Mesendoderm (in vitro differentiated cells): ENCODE measurements around the gene CLDND1.

Experiments used
- DNase-seq: peaks from one replicate; pipeline ENCODE4 v3.0.0; 2013
- H2AK5ac ChIP-seq: 2 replicates; pipeline ENCODE4 v1.6.1; 2013; ENCODE audit warnings: low read length, inconsistent platforms
- H2BK120ac ChIP-seq: 2 replicates; pipeline ENCODE4 v1.6.1; 2013; ENCODE audit warnings: low read depth, mild to moderate bottlenecking, low read length, moderate library complexity, mixed read lengths
- H2BK15ac ChIP-seq: replicated peaks from 2 replicates; pipeline ENCODE4 v1.6.1; 2013; ENCODE audit warnings: low read depth, mild to moderate bottlenecking, moderate library complexity
- H2BK5ac ChIP-seq: 2 replicates; pipeline ENCODE4 v1.6.1; 2013; ENCODE audit warnings: low read length, inconsistent platforms
- H3K18ac ChIP-seq: 2 replicates; pipeline ENCODE4 v1.6.1; 2013; ENCODE audit warnings: mild to moderate bottlenecking, low read length, mixed read lengths
- H3K23ac ChIP-seq: one replicate; pipeline ENCODE4 v1.6.1; 2013; ENCODE audit warnings: low read length
- H3K27ac ChIP-seq: 2 replicates; pipeline ENCODE4 v1.5.1; 2013; ENCODE audit warnings: low read depth, mild to moderate bottlenecking, inconsistent platforms, low read length, moderate library complexity
- H3K27me3 ChIP-seq: 2 replicates; pipeline ENCODE4 v1.6.1; 2013; ENCODE audit warnings: low read length, control low read depth, mild to moderate bottlenecking, inconsistent platforms; ENCODE audit not compliant: insufficient read depth, poor library complexity
- H3K36me3 ChIP-seq: 2 replicates; pipeline ENCODE4 v1.6.1; 2013; ENCODE audit warnings: low read length, inconsistent platforms; ENCODE audit not compliant: control insufficient read depth, insufficient read depth
- H3K4ac ChIP-seq: one replicate; pipeline ENCODE4 v1.6.1; 2013; ENCODE audit warnings: low read depth, mild to moderate bottlenecking, low read length, moderate library complexity
- H3K4me1 ChIP-seq: 2 replicates; pipeline ENCODE4 v1.6.1; 2013; ENCODE audit warnings: low read depth, low read length, inconsistent platforms; ENCODE audit not compliant: control insufficient read depth
- H3K4me2 ChIP-seq: 2 replicates; pipeline ENCODE4 v1.6.1; 2013; ENCODE audit warnings: low read length
- H3K4me3 ChIP-seq: 2 replicates; pipeline ENCODE4 v1.5.1; 2013; ENCODE audit warnings: mild to moderate bottlenecking, low read length
- H3K56ac ChIP-seq: one replicate; pipeline ENCODE4 v1.6.1; 2013; ENCODE audit warnings: low read length
- H3K79me1 ChIP-seq: 2 replicates; pipeline ENCODE4 v1.6.1; 2013; ENCODE audit warnings: low read length, inconsistent platforms
- H3K79me2 ChIP-seq: 2 replicates; pipeline ENCODE4 v1.6.1; 2013; ENCODE audit warnings: mild to moderate bottlenecking, low read length; ENCODE audit not compliant: control insufficient read depth, insufficient read depth
- H3K9ac ChIP-seq: 2 replicates; pipeline ENCODE4 v1.6.1; 2013; ENCODE audit warnings: low read length, inconsistent platforms
- H4K5ac ChIP-seq: one replicate; pipeline ENCODE4 v1.6.1; 2013; ENCODE audit warnings: low read length
- H4K8ac ChIP-seq: one replicate; pipeline ENCODE4 v1.6.1; 2013; ENCODE audit warnings: low read depth, mild to moderate bottlenecking, control low read depth, low read length, moderate library complexity
- WGBS: extraction: QIAGEN DNeasy Blood & Tissue Kit; methylation state at CpG from one replicate; pipeline ENCODE4 v1.1.7; 2013; ENCODE audit warnings: low lambda C conversion rate, missing lambda C conversion rate; ENCODE audit not compliant: insufficient coverage; ENCODE audit errors: extremely low coverage; 5-methylcytosine and 5-hydroxymethylcytosine counted together

Gene CLDND1

DNA sequence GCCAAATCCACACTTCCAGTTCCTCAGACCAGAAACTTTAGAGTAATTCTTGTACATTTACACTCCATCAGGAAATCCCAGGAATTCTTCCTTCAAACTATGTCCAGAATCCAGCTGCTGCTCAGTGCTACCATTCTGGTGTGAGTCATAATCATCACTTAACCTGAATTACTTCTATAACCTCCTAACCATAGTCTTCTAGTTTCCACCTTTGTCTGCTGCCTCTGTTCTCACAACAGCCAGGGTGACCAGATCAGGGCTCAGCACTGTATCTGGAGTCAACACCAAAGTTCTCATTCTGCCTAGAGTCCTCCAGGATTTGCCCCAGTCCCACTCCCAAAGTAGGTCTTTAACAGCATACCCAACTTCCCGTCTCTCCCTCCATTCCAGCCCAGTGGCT, 3.4 kb downstream of the CLDND1 start:
- Histone ChIP-seq H3K79me1 (peaks cover 12% of the 10 kb centered on the region), H3K36me3 (no peaks in the 10 kb centered on the region), H3K23ac (no peak overlapping the region), H2BK5ac (no peak overlapping the region), H2BK15ac (no peak overlapping the region), H3K4me2 (no peak overlapping the region), H3K4me1 (no peaks in the 10 kb centered on the region), H3K4me3 (no peak overlapping the region), H3K27ac (no peak overlapping the region), H3K18ac (no peak overlapping the region), H3K27me3 (no peaks in the 10 kb centered on the region), H3K56ac (no peak overlapping the region), H2AK5ac (no peak overlapping the region), H4K8ac (no peak overlapping the region), H3K4ac (no peak overlapping the region), H3K9ac (no peak overlapping the region), H2BK120ac (no peak overlapping the region), H4K5ac (no peak overlapping the region), H3K79me2 (peaks cover 22% of the 10 kb centered on the region)
- no CpG with 5 or more reads among the region's 1 CpG for WGBS
- DNase-seq: no peak

DNA sequence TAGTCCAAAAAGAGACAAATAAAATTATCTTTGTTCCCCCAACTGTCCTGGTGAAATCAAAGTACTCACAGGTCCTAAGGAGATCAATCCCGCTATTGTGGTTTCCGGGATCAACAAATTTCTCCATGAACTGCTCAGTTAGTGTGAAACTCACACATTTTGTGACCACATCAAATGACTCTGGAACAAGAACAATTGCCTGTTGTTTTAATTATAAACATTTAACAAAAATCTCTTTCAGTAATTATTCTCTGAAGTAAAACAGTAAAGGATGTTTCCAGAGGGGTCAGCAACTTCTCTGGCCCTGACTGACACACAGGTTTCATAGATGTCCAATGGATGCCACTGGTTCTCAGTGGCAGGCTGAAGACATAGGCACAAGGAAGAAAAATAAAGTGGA, 3.9 kb downstream of the CLDND1 start:
- WGBS: no CpG with 5 or more reads among the region's 2 CpGs
- Histone ChIP-seq H3K23ac (no peak overlapping the region), H3K18ac (no peak overlapping the region), H3K9ac (no peak overlapping the region), H2BK120ac (no peak overlapping the region), H3K36me3 (no peaks in the 10 kb centered on the region), H3K4me3 (no peak overlapping the region), H4K5ac (no peak overlapping the region), H2BK15ac (no peak overlapping the region), H3K27me3 (no peaks in the 10 kb centered on the region), H3K27ac (no peak overlapping the region), H2BK5ac (no peak overlapping the region), H3K56ac (no peak overlapping the region), H3K4me2 (no peak overlapping the region), H3K4me1 (no peaks in the 10 kb centered on the region), H3K4ac (no peak overlapping the region), H2AK5ac (no peak overlapping the region), H4K8ac (no peak overlapping the region), H3K79me1 (peaks cover 12% of the 10 kb centered on the region), H3K79me2 (peaks cover 22% of the 10 kb centered on the region)
- DNase-seq: no peak

DNA sequence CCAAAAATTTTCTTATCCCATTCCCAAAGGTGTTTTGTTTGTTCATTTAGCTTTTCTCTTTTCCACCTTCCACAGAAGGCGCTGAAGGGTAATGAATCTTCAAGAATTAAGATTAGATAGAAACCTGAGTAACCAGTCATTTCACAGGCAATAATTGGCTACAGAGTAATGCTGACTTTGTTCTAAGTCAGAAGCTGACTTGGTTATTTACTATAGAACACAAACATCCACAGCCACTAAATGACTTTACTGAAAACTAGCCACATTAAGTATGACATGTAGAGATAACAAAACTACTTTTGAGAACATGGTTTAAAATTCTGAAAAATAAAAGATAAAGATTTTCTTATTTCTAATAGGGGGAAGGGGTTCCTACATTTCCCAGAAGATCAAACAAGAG, 7.8 kb downstream of the CLDND1 start:
- H4K5ac ChIP-seq: no peak overlapping the region
- H3K79me1 ChIP-seq: peaks cover 4% of the 10 kb centered on the region
- H2BK5ac ChIP-seq: no peak overlapping the region
- no peak overlapping the region for H3K4me3 ChIP-seq
- H3K23ac ChIP-seq: no peak overlapping the region
- no peaks in the 10 kb centered on the region for H3K4me1 ChIP-seq
- WGBS: no CpG with 5 or more reads among the region's 1 CpG
- no peaks in the 10 kb centered on the region for H3K36me3 ChIP-seq
- no peak overlapping the region for H3K4me2 ChIP-seq
- no peak overlapping the region for H2BK15ac ChIP-seq
- H3K79me2 ChIP-seq: peaks cover 7% of the 10 kb centered on the region
- H3K27me3 ChIP-seq: no peaks in the 10 kb centered on the region
- H2AK5ac ChIP-seq: no peak overlapping the region
- H3K9ac ChIP-seq: no peak overlapping the region
- H3K27ac ChIP-seq: no peak overlapping the region
- H3K4ac ChIP-seq: no peak overlapping the region
- H4K8ac ChIP-seq: no peak overlapping the region
- no peak overlapping the region for H2BK120ac ChIP-seq
- no peak overlapping the region for H3K18ac ChIP-seq
- H3K56ac ChIP-seq: no peak overlapping the region
- DNase-seq: no peak

DNA sequence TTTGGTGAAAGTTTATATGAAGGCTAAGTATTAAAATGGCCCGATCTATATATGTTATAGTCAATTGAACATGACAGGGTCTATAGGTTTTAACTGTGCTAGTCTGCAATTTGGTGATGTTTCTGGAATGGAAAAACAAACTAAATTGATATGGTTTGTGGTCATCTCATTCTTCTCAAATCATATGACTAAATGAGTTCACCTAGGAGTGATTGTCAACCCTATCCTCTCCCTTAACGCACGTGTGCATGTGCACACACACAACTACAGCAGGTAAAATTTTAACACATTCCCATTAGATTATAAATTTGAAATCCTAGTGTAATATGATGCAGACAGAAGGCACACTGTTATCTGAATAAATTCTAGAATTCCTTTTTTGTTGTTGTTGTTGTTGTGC, 9.0 kb downstream of the CLDND1 start:
- no peak overlapping the region for H2BK120ac ChIP-seq
- H2BK5ac ChIP-seq: no peak overlapping the region
- H3K23ac ChIP-seq: no peak overlapping the region
- H3K9ac ChIP-seq: no peak overlapping the region
- DNase-seq: no peak
- no peak overlapping the region for H2BK15ac ChIP-seq
- no peak overlapping the region for H3K27ac ChIP-seq
- H3K4me2 ChIP-seq: no peak overlapping the region
- no peaks in the 10 kb centered on the region for H3K4me1 ChIP-seq
- no peaks in the 10 kb centered on the region for H3K36me3 ChIP-seq
- peaks cover 2% of the 10 kb centered on the region for H3K79me1 ChIP-seq
- H3K4ac ChIP-seq: no peak overlapping the region
- no CpG with 5 or more reads among the region's 3 CpGs for WGBS
- H2AK5ac ChIP-seq: no peak overlapping the region
- H4K5ac ChIP-seq: no peak overlapping the region
- no peak overlapping the region for H4K8ac ChIP-seq
- H3K79me2 ChIP-seq: peaks cover 1% of the 10 kb centered on the region
- no peak overlapping the region for H3K18ac ChIP-seq
- no peak overlapping the region for H3K56ac ChIP-seq
- H3K4me3 ChIP-seq: no peak overlapping the region
- no peaks in the 10 kb centered on the region for H3K27me3 ChIP-seq

DNA sequence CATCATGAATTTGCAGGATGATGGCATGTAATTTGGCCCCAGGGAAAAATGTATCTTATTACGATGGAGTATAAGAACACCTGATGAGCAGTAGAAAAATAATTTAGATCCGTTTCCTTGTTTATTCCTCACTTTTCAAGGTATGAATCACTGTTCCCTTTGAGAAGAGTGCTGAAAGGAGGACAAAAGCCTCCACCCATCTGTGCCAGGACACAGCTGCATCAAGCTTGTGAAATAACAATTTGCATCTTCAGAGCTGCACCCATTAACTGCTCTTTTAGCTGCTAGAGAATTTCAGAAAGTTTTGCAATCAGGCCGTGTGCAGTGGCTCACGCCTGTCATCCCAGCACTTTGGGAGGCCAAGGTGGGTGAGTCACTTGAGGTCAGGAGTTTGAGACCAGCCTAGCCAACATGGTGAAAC, 9.6 kb downstream of the CLDND1 start:
- Histone ChIP-seq H3K9ac (no peak overlapping the region), H2BK120ac (no peak overlapping the region), H3K79me2 (peaks cover under 1% of the 10 kb centered on the region), H3K36me3 (no peaks in the 10 kb centered on the region), H3K18ac (no peak overlapping the region), H2AK5ac (no peak overlapping the region), H2BK5ac (no peak overlapping the region), H3K4ac (no peak overlapping the region), H2BK15ac (no peak overlapping the region), H3K27ac (no peak overlapping the region), H3K27me3 (no peaks in the 10 kb centered on the region), H3K56ac (no peak overlapping the region), H3K23ac (no peak overlapping the region), H3K4me2 (no peak overlapping the region), H4K8ac (no peak overlapping the region), H4K5ac (no peak overlapping the region), H3K4me3 (no peak overlapping the region), H3K79me1 (peaks cover 2% of the 10 kb centered on the region), H3K4me1 (no peaks in the 10 kb centered on the region)
- DNase-seq: no peak
- WGBS: no CpG with 5 or more reads among the region's 4 CpGs

DNA sequence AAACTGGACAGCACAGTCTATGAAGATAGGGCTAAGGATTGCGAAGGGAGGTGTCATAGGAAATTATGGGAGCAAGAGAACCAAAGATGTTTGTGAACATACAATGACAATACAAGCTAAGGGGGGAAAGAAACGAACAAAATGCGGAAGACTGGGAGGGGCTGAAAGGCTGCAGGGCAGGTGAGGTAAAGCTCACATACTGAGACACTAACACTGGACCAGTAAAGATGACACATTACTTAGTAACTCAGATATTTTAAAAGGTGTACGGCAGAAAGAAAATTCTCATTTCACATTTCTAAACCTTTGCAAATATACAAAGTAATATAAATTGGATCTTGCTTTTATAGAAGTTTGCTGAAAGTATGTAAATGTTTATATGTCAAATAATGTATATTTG, 10.1 kb downstream of the CLDND1 start:
- Histone ChIP-seq H2AK5ac (no peak overlapping the region), H3K23ac (no peak overlapping the region), H3K4me1 (no peaks in the 10 kb centered on the region), H2BK120ac (no peak overlapping the region), H3K79me1 (peaks cover 2% of the 10 kb centered on the region), H4K8ac (no peak overlapping the region), H3K79me2 (no peaks in the 10 kb centered on the region), H3K27ac (no peak overlapping the region), H3K27me3 (no peaks in the 10 kb centered on the region), H3K36me3 (no peaks in the 10 kb centered on the region), H3K4me3 (no peak overlapping the region), H2BK5ac (no peak overlapping the region), H3K9ac (no peak overlapping the region), H3K18ac (no peak overlapping the region), H2BK15ac (no peak overlapping the region), H3K56ac (no peak overlapping the region), H3K4ac (no peak overlapping the region), H4K5ac (no peak overlapping the region), H3K4me2 (no peak overlapping the region)
- DNase-seq: no peak
- no CpG with 5 or more reads among the region's 4 CpGs for WGBS
